AG04450 (cell line): ENCODE data around the gene USO1. TPM values are rescaled to one million over a fixed set of nuclear protein-coding genes. Genes with fewer than 3 reads are reported as not detected.

Source experiments
- CTCF ChIA-PET: fragments of 300-600, 350-600 bp; formaldehyde crosslinking; extraction: SDS; loops from one replicate; lab custom pipeline; 2022; ENCODE audit warnings: antibody characterized with exemption, inconsistent platforms; lab: Charles Lee
- POLR2A ChIA-PET: fragments of 350-600 bp; formaldehyde crosslinking; extraction: SDS; loops from one replicate; lab custom pipeline; 2021; ENCODE audit warnings: antibody characterized with exemption, inconsistent platforms; lab: Yijun Ruan, JAX
- DNase-seq: peaks from one replicate; pipeline ENCODE4 v3.0.0-alpha.2; 2011; ENCODE audit warnings: low read depth, low spot score
- H3K27ac ChIP-seq: one replicate; pipeline ENCODE4 v1.5.1; 2012; ENCODE audit warnings: low read depth, low read length, control low read depth
- H3K27me3 ChIP-seq: one replicate; pipeline ENCODE4 v1.6.0; 2012; ENCODE audit warnings: low read length; ENCODE audit not compliant: control insufficient read depth, insufficient read depth
- H3K4me3 ChIP-seq: 2 replicates; pipeline ENCODE4 v1.5.1; 2011; ENCODE audit warnings: mild to moderate bottlenecking, low read depth, low read length, control low read depth
- H3K9me3 ChIP-seq: 2 replicates; pipeline ENCODE4 v1.5.1; 2012; ENCODE audit warnings: low read length; ENCODE audit not compliant: control insufficient read depth, insufficient read depth
- CTCF ChIP-seq: IDR thresholded peaks from 2 replicates; pipeline ENCODE4 v1.5.1; 2011; ENCODE audit warnings: low read depth, low read length, control low read depth, inconsistent platforms
- polyA plus RNA-seq: library from polyadenylated mRNA; depleted of rRNA; stranded (reverse); fragments of >200 nt; gene quantifications from 2 replicates; pipeline ENCODE4 v1.2.3, GENCODE V29; 2011

USO1 gene
- polyA plus RNA-seq, 1 experiment: 142 TPM

GRCh38 chr4:75696071-75696470 lies 28.3 kb upstream of the USO1 start:
- ChIA-PET CTCF (no interaction called here), POLR2A (no interaction called here)
- H3K27ac ChIP-seq: no peak overlapping the region
- no peaks in the 10 kb centered on the region; the same call in 1 of the 2 replicates for H3K9me3 ChIP-seq
- H3K27me3 ChIP-seq: no peaks in the 10 kb centered on the region
- H3K4me3 ChIP-seq: no peak overlapping the region
- DNase-seq: no peak
- no peak for TF ChIP-seq CTCF

GRCh38 chr4:75696581-75696980 lies 27.8 kb upstream of the USO1 start:
- CTCF ChIA-PET: no interaction called here
- Histone ChIP-seq H3K9me3 (no peaks in the 10 kb centered on the region; the same call in 1 of the 2 replicates), H3K27ac (no peak overlapping the region), H3K4me3 (no peak overlapping the region), H3K27me3 (no peaks in the 10 kb centered on the region)
- no peak for TF ChIP-seq CTCF
- DNase-seq: no peak
- POLR2A ChIA-PET: no interaction called here

GRCh38 chr4:75698162-75698962 lies 26.0 kb upstream of the USO1 start:
- H3K27me3 ChIP-seq: no peaks in the 10 kb centered on the region
- ChIA-PET CTCF (interaction anchor here (0.8 kb wide), 1 partner anchor 26 kb away, joined by 4 read pairs; the partner anchor contains the start of gene USO1), POLR2A (no interaction called here)
- no peaks in the 10 kb centered on the region; the same call in 1 of the 2 replicates for H3K9me3 ChIP-seq
- DNase-seq: no peak
- H3K4me3 ChIP-seq: no peak overlapping the region
- no peak for TF ChIP-seq CTCF
- no peak overlapping the region for H3K27ac ChIP-seq

GRCh38 chr4:75698963-75699228 lies 25.5 kb upstream of the USO1 start:
- Histone ChIP-seq H3K9me3 (no peaks in the 10 kb centered on the region; the same call in 1 of the 2 replicates), H3K4me3 (no peak overlapping the region), H3K27me3 (no peaks in the 10 kb centered on the region), H3K27ac (no peak overlapping the region)
- no peak for DNase-seq
- ChIA-PET CTCF (no interaction called here), POLR2A (no interaction called here)
- TF ChIP-seq CTCF: no peak

- TF ChIP-seq CTCF: no peak
- Histone ChIP-seq H3K27me3 (no peaks in the 10 kb centered on the region), H3K4me3 (no peak overlapping the region), H3K9me3 (no peaks in the 10 kb centered on the region; the same call in 1 of the 2 replicates), H3K27ac (no peak overlapping the region)
- DNase-seq: no peak
- CTCF ChIA-PET: no interaction called here
- POLR2A ChIA-PET: no interaction called here
These were observed 25.1 kb upstream of the USO1 start for GRCh38 chr4:75699299-75699698.
